HepG2 (cell line): Measurements from ENCODE around the gene PRR35. TPM values are rescaled to one million over a fixed set of nuclear protein-coding genes. Genes with fewer than 3 reads are reported as not detected.

Experiments
- HINFP ChIP-seq: sonication (generic); formaldehyde crosslinking; IDR thresholded peaks from 2 replicates; pipeline ENCODE4 v1.4.0; 2020; ENCODE audit warnings: low read depth, mild to moderate bottlenecking, missing genetic modification reagents
- HNRNPK ChIP-seq: fragments of 200-400 bp; formaldehyde crosslinking; IDR thresholded peaks from 2 replicates; pipeline ENCODE4 v1.6.1; 2018; ENCODE audit warnings: low read length, low read depth, moderate library complexity, mild to moderate bottlenecking; ENCODE audit not compliant: poor library complexity, severe bottlenecking
- SAP130 ChIP-seq: IDR thresholded peaks from 2 replicates; pipeline ENCODE4 v1.6.1; 2016; ENCODE audit warnings: low read depth
- STAG1 ChIP-seq: sonication (generic); formaldehyde crosslinking; IDR thresholded peaks from 2 replicates; pipeline ENCODE4 v1.4.0; 2020; ENCODE audit warnings: missing genetic modification reagents
- SYNCRIP ChIP-seq: fragments of 200-400 bp; formaldehyde crosslinking; IDR thresholded peaks from 2 replicates; pipeline ENCODE4 v1.6.1; 2018; ENCODE audit warnings: mild to moderate bottlenecking, low read depth, low read length; ENCODE audit not compliant: insufficient read depth
- ZBTB26 ChIP-seq: IDR thresholded peaks from 2 replicates; pipeline ENCODE4 v1.6.1; 2016; ENCODE audit warnings: missing compliant biosample characterization, missing genetic modification reagents, borderline replicate concordance
- ZNF180 ChIP-seq: sonication (generic); formaldehyde crosslinking; IDR thresholded peaks from 2 replicates; pipeline ENCODE4 v1.4.0; 2020; ENCODE audit warnings: low read depth, missing genetic modification reagents, borderline replicate concordance
- ZNF263 ChIP-seq: sonication (generic); formaldehyde crosslinking; IDR thresholded peaks from 2 replicates; pipeline ENCODE4 v1.4.0; 2020; ENCODE audit warnings: missing genetic modification reagents
- ZSCAN9 ChIP-seq: IDR thresholded peaks from 2 replicates; pipeline ENCODE4 v1.6.1; 2016; ENCODE audit warnings: borderline replicate concordance
- polyA plus RNA-seq, 8 experiments: library from polyadenylated mRNA; depleted of rRNA in 3 of 8; stranded (reverse) in 7 of 8; unstranded in 1 of 8; fragments of >200 nt; fragmentation: Illumina TruSeq in 4 of 8; extraction: Trizol in 4 of 8; gene quantifications; 2 replicates each; pipeline versions ENCODE4 v1.2.1 to v1.2.3, GENCODE V29; 2011 to 2016; ENCODE audit warnings: low read depth in 4 of 8, missing spikeins in 1 of 8, mixed read lengths in 1 of 8; ENCODE audit not compliant: insufficient read depth in 1 of 8
- total RNA-seq, 5 experiments: library from RNA; depleted of rRNA; stranded (reverse); fragments of >200 nt; fragmentation: Illumina TruSeq; extraction: Trizol; gene quantifications; 2 replicates each; pipeline ENCODE4 v1.2.3, GENCODE V29; 2016; ENCODE audit warnings: low read depth in 1 of 5
- TF ChIP-seq, protein P1 (sequence below): sonication (generic); formaldehyde crosslinking; IDR thresholded peaks from 2 replicates; pipeline ENCODE4 v1.5.0; 2020; ENCODE audit warnings: mild to moderate bottlenecking, missing genetic modification reagents
- TF ChIP-seq, protein P2 (sequence below): sonication (generic); formaldehyde crosslinking; IDR thresholded peaks from 2 replicates; pipeline ENCODE4 v1.5.0; 2020; ENCODE audit warnings: mild to moderate bottlenecking, missing genetic modification reagents
- TF ChIP-seq, protein P3 (sequence below): sonication (generic); formaldehyde crosslinking; IDR thresholded peaks from 2 replicates; pipeline ENCODE4 v1.4.0; 2020; ENCODE audit warnings: missing genetic modification reagents
- TF ChIP-seq, protein P4 (sequence below): sonication (generic); formaldehyde crosslinking; IDR thresholded peaks from 2 replicates; pipeline ENCODE4 v1.5.0; 2020; ENCODE audit warnings: mild to moderate bottlenecking, missing genetic modification reagents

The PRR35 gene
- total and polyA plus RNA-seq, 2 of the 13 experiments (the other 11 are each of a cell fraction or from before 2014, with no cell fraction given): 0.07 to 0.16 TPM

GRCh38 chr16:546909-547770 lies 13.1 kb upstream of the PRR35 start (continued):
- TF ChIP-seq, protein P1, sequence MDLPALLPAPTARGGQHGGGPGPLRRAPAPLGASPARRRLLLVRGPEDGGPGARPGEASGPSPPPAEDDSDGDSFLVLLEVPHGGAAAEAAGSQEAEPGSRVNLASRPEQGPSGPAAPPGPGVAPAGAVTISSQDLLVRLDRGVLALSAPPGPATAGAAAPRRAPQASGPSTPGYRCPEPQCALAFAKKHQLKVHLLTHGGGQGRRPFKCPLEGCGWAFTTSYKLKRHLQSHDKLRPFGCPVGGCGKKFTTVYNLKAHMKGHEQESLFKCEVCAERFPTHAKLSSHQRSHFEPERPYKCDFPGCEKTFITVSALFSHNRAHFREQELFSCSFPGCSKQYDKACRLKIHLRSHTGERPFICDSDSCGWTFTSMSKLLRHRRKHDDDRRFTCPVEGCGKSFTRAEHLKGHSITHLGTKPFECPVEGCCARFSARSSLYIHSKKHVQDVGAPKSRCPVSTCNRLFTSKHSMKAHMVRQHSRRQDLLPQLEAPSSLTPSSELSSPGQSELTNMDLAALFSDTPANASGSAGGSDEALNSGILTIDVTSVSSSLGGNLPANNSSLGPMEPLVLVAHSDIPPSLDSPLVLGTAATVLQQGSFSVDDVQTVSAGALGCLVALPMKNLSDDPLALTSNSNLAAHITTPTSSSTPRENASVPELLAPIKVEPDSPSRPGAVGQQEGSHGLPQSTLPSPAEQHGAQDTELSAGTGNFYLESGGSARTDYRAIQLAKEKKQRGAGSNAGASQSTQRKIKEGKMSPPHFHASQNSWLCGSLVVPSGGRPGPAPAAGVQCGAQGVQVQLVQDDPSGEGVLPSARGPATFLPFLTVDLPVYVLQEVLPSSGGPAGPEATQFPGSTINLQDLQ (CRISPR knock-in tag): no peak
- TF ChIP-seq, protein P2, sequence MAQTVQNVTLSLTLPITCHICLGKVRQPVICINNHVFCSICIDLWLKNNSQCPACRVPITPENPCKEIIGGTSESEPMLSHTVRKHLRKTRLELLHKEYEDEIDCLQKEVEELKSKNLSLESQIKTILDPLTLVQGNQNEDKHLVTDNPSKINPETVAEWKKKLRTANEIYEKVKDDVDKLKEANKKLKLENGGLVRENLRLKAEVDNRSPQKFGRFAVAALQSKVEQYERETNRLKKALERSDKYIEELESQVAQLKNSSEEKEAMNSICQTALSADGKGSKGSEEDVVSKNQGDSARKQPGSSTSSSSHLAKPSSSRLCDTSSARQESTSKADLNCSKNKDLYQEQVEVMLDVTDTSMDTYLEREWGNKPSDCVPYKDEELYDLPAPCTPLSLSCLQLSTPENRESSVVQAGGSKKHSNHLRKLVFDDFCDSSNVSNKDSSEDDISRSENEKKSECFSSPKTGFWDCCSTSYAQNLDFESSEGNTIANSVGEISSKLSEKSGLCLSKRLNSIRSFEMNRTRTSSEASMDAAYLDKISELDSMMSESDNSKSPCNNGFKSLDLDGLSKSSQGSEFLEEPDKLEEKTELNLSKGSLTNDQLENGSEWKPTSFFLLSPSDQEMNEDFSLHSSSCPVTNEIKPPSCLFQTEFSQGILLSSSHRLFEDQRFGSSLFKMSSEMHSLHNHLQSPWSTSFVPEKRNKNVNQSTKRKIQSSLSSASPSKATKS (CRISPR knock-in tag): no peak
- TF ChIP-seq ZBTB26 (CRISPR knock-in tag): no peak
- TF ChIP-seq, protein P3, sequence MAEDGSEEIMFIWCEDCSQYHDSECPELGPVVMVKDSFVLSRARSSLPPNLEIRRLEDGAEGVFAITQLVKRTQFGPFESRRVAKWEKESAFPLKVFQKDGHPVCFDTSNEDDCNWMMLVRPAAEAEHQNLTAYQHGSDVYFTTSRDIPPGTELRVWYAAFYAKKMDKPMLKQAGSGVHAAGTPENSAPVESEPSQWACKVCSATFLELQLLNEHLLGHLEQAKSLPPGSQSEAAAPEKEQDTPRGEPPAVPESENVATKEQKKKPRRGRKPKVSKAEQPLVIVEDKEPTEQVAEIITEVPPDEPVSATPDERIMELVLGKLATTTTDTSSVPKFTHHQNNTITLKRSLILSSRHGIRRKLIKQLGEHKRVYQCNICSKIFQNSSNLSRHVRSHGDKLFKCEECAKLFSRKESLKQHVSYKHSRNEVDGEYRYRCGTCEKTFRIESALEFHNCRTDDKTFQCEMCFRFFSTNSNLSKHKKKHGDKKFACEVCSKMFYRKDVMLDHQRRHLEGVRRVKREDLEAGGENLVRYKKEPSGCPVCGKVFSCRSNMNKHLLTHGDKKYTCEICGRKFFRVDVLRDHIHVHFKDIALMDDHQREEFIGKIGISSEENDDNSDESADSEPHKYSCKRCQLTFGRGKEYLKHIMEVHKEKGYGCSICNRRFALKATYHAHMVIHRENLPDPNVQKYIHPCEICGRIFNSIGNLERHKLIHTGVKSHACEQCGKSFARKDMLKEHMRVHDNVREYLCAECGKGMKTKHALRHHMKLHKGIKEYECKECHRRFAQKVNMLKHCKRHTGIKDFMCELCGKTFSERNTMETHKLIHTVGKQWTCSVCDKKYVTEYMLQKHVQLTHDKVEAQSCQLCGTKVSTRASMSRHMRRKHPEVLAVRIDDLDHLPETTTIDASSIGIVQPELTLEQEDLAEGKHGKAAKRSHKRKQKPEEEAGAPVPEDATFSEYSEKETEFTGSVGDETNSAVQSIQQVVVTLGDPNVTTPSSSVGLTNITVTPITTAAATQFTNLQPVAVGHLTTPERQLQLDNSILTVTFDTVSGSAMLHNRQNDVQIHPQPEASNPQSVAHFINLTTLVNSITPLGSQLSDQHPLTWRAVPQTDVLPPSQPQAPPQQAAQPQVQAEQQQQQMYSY (CRISPR knock-in tag): no peak
- TF ChIP-seq STAG1 (CRISPR knock-in tag): peak; percentile 48
- peak; percentile 71; the same call in 1 of the 2 replicates for TF ChIP-seq HINFP
- TF ChIP-seq, protein P4, sequence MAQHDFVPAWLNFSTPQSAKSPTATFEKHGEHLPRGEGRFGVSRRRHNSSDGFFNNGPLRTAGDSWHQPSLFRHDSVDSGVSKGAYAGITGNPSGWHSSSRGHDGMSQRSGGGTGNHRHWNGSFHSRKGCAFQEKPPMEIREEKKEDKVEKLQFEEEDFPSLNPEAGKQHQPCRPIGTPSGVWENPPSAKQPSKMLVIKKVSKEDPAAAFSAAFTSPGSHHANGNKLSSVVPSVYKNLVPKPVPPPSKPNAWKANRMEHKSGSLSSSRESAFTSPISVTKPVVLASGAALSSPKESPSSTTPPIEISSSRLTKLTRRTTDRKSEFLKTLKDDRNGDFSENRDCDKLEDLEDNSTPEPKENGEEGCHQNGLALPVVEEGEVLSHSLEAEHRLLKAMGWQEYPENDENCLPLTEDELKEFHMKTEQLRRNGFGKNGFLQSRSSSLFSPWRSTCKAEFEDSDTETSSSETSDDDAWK: no peak
- TF ChIP-seq ZNF263 (CRISPR knock-in tag): peak; percentile 92
- TF ChIP-seq SYNCRIP: no peak
- peak; percentile 10 for TF ChIP-seq HNRNPK
- no peak for TF ChIP-seq ZNF180 (CRISPR knock-in tag)
- TF ChIP-seq ZSCAN9 (CRISPR knock-in tag): no peak
- TF ChIP-seq SAP130 (CRISPR knock-in tag): no peak
